Measurements from ENCODE around the gene RBMS3. TPM values are rescaled to one million over a fixed set of nuclear protein-coding genes. Genes with fewer than 3 reads are reported as not detected.

RBMS3 gene
- total and polyA plus RNA-seq, 2 of the 8 experiments (the other 6 are each of a cell fraction or from before 2014, with no cell fraction given): 3.7 to 6.9 TPM

DNA sequence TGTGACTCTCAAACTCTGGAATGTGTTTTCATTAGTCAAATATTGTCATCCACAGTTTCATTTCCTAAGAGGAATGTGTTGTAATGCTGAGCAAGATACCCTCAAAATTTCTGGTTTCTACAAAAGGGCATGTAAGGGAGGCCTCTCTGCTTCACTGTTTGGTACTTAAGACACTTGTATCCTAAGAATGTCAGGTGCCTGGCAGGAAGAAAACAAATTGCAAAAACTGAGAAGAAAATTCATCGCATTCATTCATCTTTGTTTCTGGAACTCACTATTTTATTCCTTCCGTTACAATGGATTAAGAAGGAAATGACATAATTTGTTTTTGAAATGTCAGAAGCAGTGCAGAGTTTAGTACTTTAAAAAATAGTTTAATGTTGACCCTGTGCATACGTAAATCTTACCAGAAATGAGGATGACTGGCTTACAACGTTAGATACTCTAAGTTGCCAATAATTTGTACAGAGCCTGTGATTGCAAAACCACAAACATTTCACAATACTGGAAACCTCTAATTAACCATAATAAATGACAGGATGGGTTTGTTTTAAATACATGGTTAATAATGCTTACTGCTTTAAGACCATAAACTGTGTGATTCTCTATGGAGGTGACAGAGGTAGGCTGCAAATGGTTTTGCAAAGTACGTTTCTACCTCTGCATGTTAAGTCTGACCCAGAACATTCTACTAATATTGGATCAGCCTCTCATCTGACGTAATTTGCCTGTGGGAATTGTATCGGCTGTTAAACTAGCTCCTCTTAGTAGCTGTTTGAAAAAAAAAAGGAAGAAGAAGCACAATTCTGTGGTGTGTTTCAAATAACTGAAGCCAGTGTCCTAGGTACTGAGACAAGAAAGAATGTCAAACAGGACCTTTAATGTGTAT is 477.8 kb downstream of the RBMS3 start:
- no peak for FAIRE-seq
- no peak overlapping the region for H3K27ac ChIP-seq (ENCODE audit: low read depth, low read length)
- no peak overlapping the region for H4K91ac ChIP-seq (replicated peaks; ENCODE audit: insufficient read length, low read length)
- no peak overlapping the region for H2AK5ac ChIP-seq (ENCODE audit: low read depth, low read length)
- no peaks in the 10 kb centered on the region for H3K27me3 ChIP-seq (replicated peaks in 1 of 4; ENCODE audit: control insufficient read depth in 3 of 4, extremely low read depth in 1 of 4, insufficient read depth in 3 of 4, low read length in 3 of 4)
- H2BK12ac ChIP-seq (ENCODE audit: low read depth, low read length): no peak overlapping the region
- no peaks in the 10 kb centered on the region for H4K20me1 ChIP-seq (replicated peaks in 1 of 2; ENCODE audit: control insufficient read depth in 1 of 2, insufficient read depth in 2 of 2, low read length in 2 of 2)
- H3K36me3 ChIP-seq (ENCODE audit: control insufficient read depth in 2 of 4, insufficient read depth in 4 of 4, low read length in 3 of 4): no peaks in the 10 kb centered on the region
- H3K9ac ChIP-seq (replicated peaks in 1 of 4; ENCODE audit: extremely low read depth in 1 of 4, low read depth in 3 of 4, low read length in 3 of 4): no peak overlapping the region
- no peaks in the 10 kb centered on the region for H3K79me2 ChIP-seq (ENCODE audit: control insufficient read depth in 1 of 2, insufficient read depth in 2 of 2, low read length in 2 of 2)
- no peak overlapping the region for H3K4ac ChIP-seq (replicated peaks; ENCODE audit: insufficient read length, low read depth, low read length)
- no peaks in the 10 kb centered on the region; the same call in 1 of the 2 replicates for H3K23me2 ChIP-seq (ENCODE audit: low read depth, low read length)
- H4K8ac ChIP-seq (ENCODE audit: extremely low read depth, insufficient read depth, low read length): no peak overlapping the region
- no peak overlapping the region for H2AFZ ChIP-seq (ENCODE audit: low read length)
- H2BK15ac ChIP-seq (ENCODE audit: low read length): no peak overlapping the region
- H2BK5ac ChIP-seq (ENCODE audit: low read depth, low read length): no peak overlapping the region
- H3K56ac ChIP-seq (replicated peaks; ENCODE audit: insufficient read length, low read depth, low read length): no peak overlapping the region
- 93% methylated on average over 7 of the region's 7 CpGs; no CpG with 5 or more reads in 1 of the 2 experiments for WGBS, 2 experiments (ENCODE audit: extremely low coverage in 1 of 2, insufficient coverage in 1 of 2, insufficient read length in 1 of 2, insufficient replicate concordance in 2 of 2, low coverage in 1 of 2, low lambda C conversion rate in 2 of 2, missing lambda C conversion rate in 1 of 2)
- H2BK120ac ChIP-seq (replicated peaks; ENCODE audit: low read depth, low read length): no peak overlapping the region
- H3K4me3 ChIP-seq (ENCODE audit: extremely low read depth in 1 of 4, insufficient read depth in 2 of 4, low read depth in 3 of 4, low read length in 4 of 4): no peak overlapping the region
- H3K14ac ChIP-seq (ENCODE audit: insufficient read length): no peak overlapping the region
- peaks cover 0 to 4% (median 2%) of the 10 kb centered on the region in 4 experiments; a peak in 3 of 7 replicates for H3K4me1 ChIP-seq (replicated peaks in 1 of 4; ENCODE audit: control insufficient read depth in 3 of 4, insufficient read depth in 4 of 4, low read length in 3 of 4)
- H3K4me2 ChIP-seq (ENCODE audit: insufficient read depth in 1 of 2, low read depth in 2 of 2, low read length in 2 of 2): no peak overlapping the region
- H3K23ac ChIP-seq (ENCODE audit: insufficient read length): no peak overlapping the region
- H2BK20ac ChIP-seq (ENCODE audit: low read length): no peak overlapping the region
- DNase-seq (ENCODE audit: low read depth in 1 of 2, low spot score in 2 of 2): no peak
- CTCF ChIA-PET (ENCODE audit: partially characterized antibody): interaction anchor here (1.0 kb wide), 2 partner anchors 10 to 12 kb away, joined by 3 read pairs; no protein-coding TSS in a partner anchor
- H3K9me3 ChIP-seq (ENCODE audit: insufficient read depth in 2 of 2, low read depth in 1 of 2, low read length in 1 of 2): no peaks in the 10 kb centered on the region
- no peak overlapping the region for H3K18ac ChIP-seq (ENCODE audit: extremely low read depth, low read length)
- H4K5ac ChIP-seq (ENCODE audit: insufficient read length, low read depth, low read length): no peak overlapping the region
- POLR2A ChIA-PET (ENCODE audit: partially characterized antibody): interaction anchor here (0.6 kb wide), 1 partner anchor 38 kb away, joined by 6 read pairs; no protein-coding TSS in a partner anchor
- no peaks in the 10 kb centered on the region for H3K79me1 ChIP-seq (ENCODE audit: low read depth, low read length)
- no peak for TF ChIP-seq SRF (IDR thresholded peaks at IDR 0.05; ENCODE audit: low read depth, low read length)
- TF ChIP-seq TAF7 (optimal IDR thresholded peaks at IDR 0.05; ENCODE audit: borderline replicate concordance, low read depth, low read length): no peak
- no peak for TF ChIP-seq EP300 (IDR thresholded peaks at IDR 0.05; ENCODE audit: borderline replicate concordance in 1 of 2, low read depth in 2 of 2, low read length in 2 of 2)
- TF ChIP-seq PHF8 (conservative IDR thresholded peaks at IDR 0.05; ENCODE audit: low read depth, low read length): no peak
- TF ChIP-seq POLR2AphosphoS5 (IDR thresholded peaks at IDR 0.05; ENCODE audit: low read depth, low read length): no peak
- TF ChIP-seq CBX8 (IDR thresholded peaks at IDR 0.05; ENCODE audit: borderline replicate concordance, low read depth, low read length): no peak
- no peak for TF ChIP-seq SP4 (IDR thresholded peaks at IDR 0.05; ENCODE audit: low read length)
- TF ChIP-seq, protein P1, sequence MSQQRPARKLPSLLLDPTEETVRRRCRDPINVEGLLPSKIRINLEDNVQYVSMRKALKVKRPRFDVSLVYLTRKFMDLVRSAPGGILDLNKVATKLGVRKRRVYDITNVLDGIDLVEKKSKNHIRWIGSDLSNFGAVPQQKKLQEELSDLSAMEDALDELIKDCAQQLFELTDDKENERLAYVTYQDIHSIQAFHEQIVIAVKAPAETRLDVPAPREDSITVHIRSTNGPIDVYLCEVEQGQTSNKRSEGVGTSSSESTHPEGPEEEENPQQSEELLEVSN (IDR thresholded peaks at IDR 0.05): no peak
- TF ChIP-seq BACH1 (IDR thresholded peaks at IDR 0.05; ENCODE audit: low read length): no peak
- TF ChIP-seq CBX5 (IDR thresholded peaks at IDR 0.05; ENCODE audit: low read depth, low read length): no peak
- no peak for TF ChIP-seq SUZ12 (IDR thresholded peaks at IDR 0.05; ENCODE audit: low read length)
- no peak for TF ChIP-seq JUN (IDR thresholded peaks at IDR 0.05; ENCODE audit: low read depth, low read length)
